RCC 7860 (cell line): ENCODE measurements around the gene SDC4.

Experiments
- DNase-seq: peaks from one replicate; pipeline ENCODE4 v3.0.0-alpha.2; 2015; ENCODE audit warnings: low spot score
- FAIRE-seq: peaks from 2 replicates; lab custom pipeline; 2012; peaks lifted over from hg19 to GRCh38; lab: Jason Lieb, UNC

SDC4 gene

GRCh38 chr20:45322952-45323383 lies 25.3 kb downstream of the SDC4 start:
- no peak for FAIRE-seq
- peak; percentile 50 for DNase-seq

- no peak for FAIRE-seq
- DNase-seq: no peak
Measured at GRCh38 chr20:45320948-45321595, 27.2 kb downstream of the SDC4 start.

DNA sequence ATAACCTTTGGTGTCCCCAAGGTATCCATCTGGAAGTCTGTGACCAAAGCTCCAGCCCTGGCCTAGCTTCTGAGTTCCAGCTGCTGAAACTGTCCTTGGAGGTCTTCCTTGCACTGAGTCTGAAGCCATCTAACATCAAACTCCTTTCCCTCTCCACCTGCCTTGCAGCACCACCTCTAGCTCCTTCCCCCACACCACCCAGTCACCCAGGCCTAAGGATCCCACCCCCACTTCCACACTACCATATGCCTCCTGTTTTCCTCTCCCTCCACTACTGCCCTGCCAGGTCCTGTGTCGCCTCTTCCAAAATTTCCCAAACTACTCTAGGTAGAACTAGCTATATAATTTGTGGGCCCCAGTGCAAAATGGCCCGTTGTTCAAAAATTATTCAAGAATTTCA lies 29.3 kb downstream of the SDC4 start:
- FAIRE-seq (no peak), DNase-seq (no peak)

- no peak for FAIRE-seq
- no peak for DNase-seq
Measured at GRCh38 chr20:45318386-45318939, 29.8 kb downstream of the SDC4 start.

GRCh38 chr20:45317826-45318225 lies 30.4 kb downstream of the SDC4 start:
- FAIRE-seq: no peak
- no peak for DNase-seq

- DNase-seq (no peak), FAIRE-seq (no peak)
Measured at GRCh38 chr20:45316150-45317080, 31.8 kb downstream of the SDC4 start.

- DNase-seq (no peak), FAIRE-seq (no peak)
Measured at GRCh38 chr20:45315672-45316071, 32.6 kb downstream of the SDC4 start.

GRCh38 chr20:45313943-45314342 lies 34.3 kb downstream of the SDC4 start:
- DNase-seq (no peak), FAIRE-seq (no peak)

GRCh38 chr20:45313065-45313695 lies 35.0 kb downstream of the SDC4 start:
- FAIRE-seq (no peak), DNase-seq (no peak)

DNA sequence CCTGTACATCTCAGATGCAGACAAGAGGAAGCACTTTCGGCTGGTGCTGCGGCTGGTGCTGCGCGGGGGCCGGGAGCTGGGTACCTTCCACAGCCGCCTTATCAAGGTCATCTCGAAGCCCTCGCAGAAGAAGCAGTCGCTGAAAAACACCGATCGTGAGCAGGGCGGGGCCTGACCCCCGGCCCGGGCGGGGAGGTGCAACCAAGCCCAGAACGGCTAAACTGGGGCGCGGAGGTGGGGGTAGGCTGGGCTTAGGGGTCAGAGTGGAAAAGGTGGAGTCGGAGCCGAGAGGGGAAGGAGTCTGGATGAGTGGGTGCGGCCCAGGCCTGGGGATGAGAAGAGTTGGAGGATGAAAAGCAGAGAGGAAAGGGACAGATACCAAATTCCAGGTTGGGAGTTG lies 36.0 kb downstream of the SDC4 start:
- FAIRE-seq (no peak), DNase-seq (no peak)

GRCh38 chr20:45311589-45312211 lies 36.5 kb downstream of the SDC4 start:
- no peak for FAIRE-seq

DNA sequence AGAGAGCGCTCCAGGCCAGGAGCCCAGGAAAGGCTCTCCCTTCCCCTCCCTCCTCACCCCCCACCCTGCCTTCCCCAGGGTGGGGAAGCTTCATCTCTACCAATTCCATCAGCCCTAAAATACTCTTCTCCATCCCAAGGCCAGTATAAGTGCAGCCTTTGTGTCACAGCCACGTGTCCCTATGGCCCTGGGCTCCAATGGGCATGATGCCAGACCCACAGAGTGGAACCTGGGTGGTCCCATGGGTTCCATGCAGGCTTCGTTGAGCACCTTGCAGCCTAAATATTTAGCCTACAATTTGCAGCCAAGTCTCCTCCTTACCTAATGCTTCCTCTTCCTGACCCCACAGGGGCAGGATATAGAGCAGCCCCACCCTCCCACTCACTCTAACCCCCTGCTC lies 39.1 kb downstream of the SDC4 start:
- FAIRE-seq (no peak), DNase-seq (no peak)

More at GRCh38 chr20:45311589-45312211, 36.5 kb downstream of the SDC4 start:
- no peak for DNase-seq

- DNase-seq (no peak), FAIRE-seq (no peak)
Measured at GRCh38 chr20:45308117-45308778, 40.0 kb downstream of the SDC4 start, which contains the start of gene MATN4. MATN4 (minus strand) TSS chr20:45308299; CDS start chr20:45305582, 2,717 bp downstream.

GRCh38 chr20:45307076-45307640 lies 41.1 kb downstream of the SDC4 start:
- DNase-seq: no peak
- no peak for FAIRE-seq

GRCh38 chr20:45306431-45306982 lies 41.7 kb downstream of the SDC4 start, which contains the start of gene RBPJL:
RBPJL (plus strand) TSS chr20:45306840; CDS start chr20:45306923, 83 bp downstream.
- no peak for FAIRE-seq
- no peak for DNase-seq

GRCh38 chr20:45305262-45305661 lies 43.0 kb downstream of the SDC4 start:
- DNase-seq (no peak), FAIRE-seq (no peak)

DNA sequence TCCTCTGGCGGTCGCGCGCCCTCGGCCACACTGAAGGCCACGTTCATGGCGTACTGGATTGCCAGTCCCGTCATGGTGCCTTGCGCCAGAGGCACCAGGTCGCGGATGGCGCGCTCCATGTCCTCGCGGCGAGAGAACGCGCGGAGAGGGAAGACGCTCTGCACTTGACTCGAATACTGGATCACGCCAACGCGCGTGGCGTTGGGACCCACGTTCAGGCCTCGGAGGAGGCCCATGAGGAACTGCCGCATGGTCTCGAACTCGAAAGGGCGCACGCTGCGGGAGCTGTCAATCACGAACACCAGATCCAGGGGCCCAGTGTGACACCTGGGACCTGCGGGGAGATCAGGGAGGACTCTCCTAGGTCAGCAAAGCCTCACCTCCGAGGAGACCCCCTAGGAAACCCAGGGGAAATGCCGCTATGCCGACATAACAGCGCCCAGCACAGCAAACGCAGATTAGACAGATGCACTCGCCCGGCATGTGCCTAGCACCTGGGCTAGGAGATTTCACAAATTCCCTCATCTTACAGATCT lies 43.7 kb downstream of the SDC4 start:
- DNase-seq: no peak
- no peak for FAIRE-seq

DNA sequence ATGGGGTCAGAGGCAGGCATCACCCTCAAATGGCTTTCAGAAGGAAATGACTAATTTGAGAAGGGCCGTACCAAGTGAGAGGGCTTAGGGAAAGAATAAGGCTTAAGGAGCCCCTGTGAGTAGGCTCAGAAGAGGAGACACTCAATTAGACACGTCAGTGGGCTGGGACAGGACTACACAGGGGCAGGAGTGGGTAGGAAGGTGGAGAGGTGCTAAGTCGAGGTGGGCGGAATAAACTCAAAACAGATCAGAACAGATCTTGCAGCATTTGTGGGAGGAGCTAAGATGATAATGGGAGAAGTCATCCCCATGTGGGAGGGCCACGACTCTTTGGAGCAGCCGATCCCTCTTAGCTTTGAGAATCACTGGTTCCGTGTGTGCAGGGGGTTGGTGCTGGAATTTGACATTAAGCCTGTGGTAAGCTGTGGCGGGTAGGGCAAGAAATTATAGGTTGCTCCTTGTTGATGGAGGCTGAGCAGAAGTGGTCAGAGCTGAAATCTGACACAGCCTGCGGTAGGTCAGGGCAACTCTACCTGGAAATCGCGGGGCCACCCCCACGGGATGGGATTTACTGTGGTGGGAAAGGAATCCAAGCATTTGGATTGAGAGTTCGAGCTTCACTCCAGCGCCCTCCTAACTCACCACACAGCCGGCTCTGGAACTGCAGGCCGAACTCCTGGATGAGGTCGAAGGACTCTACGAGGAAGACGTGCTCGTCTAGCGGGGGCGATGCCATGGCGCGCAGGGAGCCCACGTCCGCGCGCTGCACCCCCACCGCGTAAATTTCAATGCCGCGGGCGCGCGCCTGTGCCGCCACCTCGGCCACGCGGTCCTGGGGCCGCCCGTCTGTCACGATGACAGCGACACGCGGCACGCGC lies 44.4 kb downstream of the SDC4 start:
- FAIRE-seq (no peak), DNase-seq (no peak)
